SK-N-MC (cell line): ENCODE results near the gene STK32B.

ENCODE experiments used
- DNase-seq: peaks from one replicate; pipeline ENCODE4 v3.0.0-alpha.2; 2011; ENCODE audit warnings: low read depth, low spot score
- H3K27ac ChIP-seq: fragments of 200-600 bp; sonication (generic); 2 replicates; pipeline ENCODE4 v1.5.1; 2016; ENCODE audit warnings: mixed run types
- H3K36me3 ChIP-seq: fragments of 200-600 bp; sonication (generic); 2 replicates; pipeline ENCODE4 v1.6.1; 2017; ENCODE audit warnings: antibody characterized with exemption, low read length, mixed read lengths; ENCODE audit not compliant: insufficient read depth
- H3K4me3 ChIP-seq: fragments of 200-600 bp; sonication (generic); 2 replicates; pipeline ENCODE4 v1.5.1; 2016
- H3K9ac ChIP-seq: fragments of 200-600 bp; sonication (generic); 2 replicates; pipeline ENCODE4 v1.8.0; 2017; ENCODE audit warnings: mixed run types, mixed read lengths; ENCODE audit not compliant: insufficient read length
- H3K9me3 ChIP-seq: fragments of 200-600 bp; sonication (generic); 2 replicates; pipeline ENCODE4 v1.6.1; 2017; ENCODE audit warnings: low read depth, mild to moderate bottlenecking, antibody characterized with exemption, low read length, moderate library complexity, mixed read lengths
- EZH2 ChIP-seq: fragments of 200-600 bp; sonication (generic); IDR thresholded peaks from one replicate; pipeline ENCODE4 v1.6.1; 2017; ENCODE audit warnings: antibody characterized with exemption
- FOXP2 ChIP-seq: optimal IDR thresholded peaks from 2 replicates; pipeline ENCODE3; 2011; ENCODE audit warnings: mild to moderate bottlenecking, moderate library complexity; ENCODE audit not compliant: insufficient read depth; ENCODE audit errors: extremely low read length, control extremely low read depth
- POLR2AphosphoS5 ChIP-seq: IDR thresholded peaks from 2 replicates; pipeline ENCODE4 v1.6.1; 2012; ENCODE audit warnings: mild to moderate bottlenecking, low read depth, low read length, borderline replicate concordance

STK32B gene

DNA sequence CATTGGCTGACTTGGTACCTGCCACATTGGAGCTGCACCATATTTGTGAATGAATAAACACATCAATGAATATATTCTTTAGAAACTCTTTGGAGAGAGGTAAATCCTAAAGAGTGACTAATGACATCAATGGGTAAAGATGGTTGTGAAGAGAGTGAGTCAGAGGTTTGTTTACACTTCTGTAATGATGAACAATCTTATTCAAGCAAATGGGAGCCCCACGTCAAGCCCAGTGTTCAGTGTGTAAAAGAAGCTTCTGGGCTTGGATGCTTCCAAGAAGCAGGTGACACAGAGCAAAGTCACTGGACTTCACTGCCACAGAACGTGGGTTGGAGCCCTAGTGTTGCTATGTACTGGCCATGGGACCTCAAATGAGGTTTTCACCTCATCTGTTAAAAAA lies 319.0 kb downstream of the STK32B start:
- DNase-seq = no peak
- no peaks in the 10 kb centered on the region for H3K36me3 ChIP-seq
- H3K4me3 ChIP-seq = no peak overlapping the region
- no peak overlapping the region for H3K27ac ChIP-seq
- H3K9me3 ChIP-seq = no peaks in the 10 kb centered on the region
- TF ChIP-seq FOXP2 = no peak
- TF ChIP-seq POLR2AphosphoS5 = no peak
- no peak for TF ChIP-seq EZH2
- no peak overlapping the region for H3K9ac ChIP-seq

DNA sequence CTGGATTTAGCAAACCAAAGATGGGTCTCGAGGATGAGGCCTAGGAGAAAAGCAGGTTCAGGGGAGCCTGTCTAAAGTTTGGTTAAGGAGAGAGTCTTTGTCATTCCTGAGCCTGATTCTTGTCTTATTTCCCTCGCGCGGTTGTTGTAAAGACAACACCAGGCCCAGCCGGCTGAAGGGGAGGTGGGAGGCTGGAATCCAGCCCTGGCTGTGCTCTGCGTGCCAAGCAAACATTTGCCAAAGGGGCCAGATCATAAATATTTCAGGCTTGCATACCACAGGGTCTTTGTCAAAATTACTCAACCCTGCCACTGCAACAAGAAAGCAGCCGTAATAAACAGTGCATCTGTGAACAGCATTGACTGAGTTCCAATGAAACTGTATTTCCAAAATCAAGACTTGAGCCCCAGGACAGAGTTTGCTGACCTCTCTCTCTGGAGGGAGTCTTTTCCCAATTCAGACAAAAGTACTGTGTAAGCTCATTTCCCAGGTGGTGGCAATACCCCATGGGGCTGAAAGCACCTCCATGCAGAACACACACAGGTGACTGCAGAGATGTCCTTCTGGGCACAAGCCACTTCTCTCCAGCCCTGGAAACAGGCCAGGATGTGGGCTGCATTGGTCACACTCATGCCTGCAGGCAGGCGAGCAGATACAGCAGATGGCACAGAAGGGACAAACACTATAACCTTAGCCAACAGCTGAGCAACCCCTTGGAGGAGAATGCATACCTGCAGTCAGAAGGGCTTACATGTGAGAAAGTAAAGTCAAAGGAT lies 320.3 kb downstream of the STK32B start:
- no peak for TF ChIP-seq POLR2AphosphoS5
- TF ChIP-seq EZH2 = no peak
- no peak for TF ChIP-seq FOXP2
- Histone ChIP-seq H3K27ac (no peak overlapping the region), H3K36me3 (no peaks in the 10 kb centered on the region), H3K9ac (no peak overlapping the region), H3K9me3 (no peaks in the 10 kb centered on the region), H3K4me3 (no peak overlapping the region)
- DNase-seq = no peak

DNA sequence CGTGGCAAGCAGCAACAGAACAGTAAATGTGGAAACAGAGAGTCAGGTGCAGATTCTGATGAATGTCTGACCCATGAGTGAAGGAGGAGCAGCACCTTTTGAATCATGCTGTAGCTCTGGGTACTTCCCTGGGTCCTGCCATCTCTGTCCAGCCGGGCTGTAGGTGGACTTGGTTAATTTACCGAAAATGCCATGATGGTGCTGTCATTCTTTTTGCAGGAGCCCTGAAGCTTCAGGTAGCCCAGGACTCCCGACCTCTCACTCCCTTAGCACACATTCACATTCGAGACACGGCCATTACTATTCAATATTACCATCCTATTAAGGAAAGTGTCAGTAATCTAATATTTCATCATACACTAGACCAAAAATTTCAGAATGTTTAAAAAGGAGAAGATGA lies 320.9 kb downstream of the STK32B start:
- Histone ChIP-seq H3K36me3 (no peaks in the 10 kb centered on the region), H3K9me3 (no peaks in the 10 kb centered on the region), H3K9ac (no peak overlapping the region), H3K4me3 (no peak overlapping the region), H3K27ac (no peak overlapping the region)
- no peak for DNase-seq
- no peak for TF ChIP-seq POLR2AphosphoS5
- no peak for TF ChIP-seq FOXP2
- no peak for TF ChIP-seq EZH2

DNA sequence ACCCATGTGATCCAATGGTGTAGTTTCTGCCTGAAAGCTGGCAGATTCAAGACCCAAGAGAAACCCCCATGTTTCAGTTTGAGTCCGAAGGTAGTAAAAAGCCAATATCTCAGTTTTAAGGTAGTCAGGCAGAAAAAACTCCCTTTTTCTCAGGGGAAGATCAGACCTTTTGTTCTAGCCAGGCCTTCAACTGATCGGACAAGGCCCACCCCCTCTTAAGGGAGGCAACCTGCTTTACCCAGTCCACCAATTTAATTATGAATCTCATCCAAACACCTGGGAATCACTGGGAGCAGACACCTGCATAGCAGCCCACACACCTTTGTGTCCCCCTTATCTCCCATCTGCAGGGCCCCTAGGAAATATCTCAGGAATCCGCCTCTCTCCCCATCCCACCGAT lies 322.0 kb downstream of the STK32B start:
- Histone ChIP-seq H3K36me3 (no peaks in the 10 kb centered on the region), H3K27ac (no peak overlapping the region), H3K9ac (no peak overlapping the region), H3K4me3 (no peak overlapping the region), H3K9me3 (no peaks in the 10 kb centered on the region)
- DNase-seq = no peak
- no peak for TF ChIP-seq FOXP2
- no peak for TF ChIP-seq EZH2
- no peak for TF ChIP-seq POLR2AphosphoS5

DNA sequence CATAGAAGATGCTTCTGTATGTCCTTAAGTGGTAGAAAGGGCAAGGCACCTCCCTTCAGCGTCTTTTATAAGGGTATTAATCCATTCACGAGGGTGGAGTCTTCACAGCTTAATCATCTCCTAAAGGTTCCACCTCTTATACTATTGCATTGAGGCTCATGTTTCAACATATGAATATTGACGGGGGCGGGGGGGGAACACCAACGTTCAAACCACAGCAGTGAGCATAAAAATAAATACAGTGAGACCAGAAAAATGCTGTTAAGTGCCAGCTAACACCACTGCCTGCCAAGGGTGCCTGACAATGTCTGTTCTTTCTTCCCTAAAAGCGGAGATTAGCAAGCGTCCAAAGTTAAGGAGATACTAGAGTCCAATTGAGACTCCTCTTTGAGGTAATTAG lies 323.3 kb downstream of the STK32B start:
- H3K9me3 ChIP-seq = no peaks in the 10 kb centered on the region
- TF ChIP-seq POLR2AphosphoS5 = no peak
- no peak for TF ChIP-seq EZH2
- no peak for TF ChIP-seq FOXP2
- no peak for DNase-seq
- H3K27ac ChIP-seq = no peak overlapping the region
- no peak overlapping the region for H3K9ac ChIP-seq
- H3K4me3 ChIP-seq = no peak overlapping the region
- H3K36me3 ChIP-seq = no peaks in the 10 kb centered on the region

DNA sequence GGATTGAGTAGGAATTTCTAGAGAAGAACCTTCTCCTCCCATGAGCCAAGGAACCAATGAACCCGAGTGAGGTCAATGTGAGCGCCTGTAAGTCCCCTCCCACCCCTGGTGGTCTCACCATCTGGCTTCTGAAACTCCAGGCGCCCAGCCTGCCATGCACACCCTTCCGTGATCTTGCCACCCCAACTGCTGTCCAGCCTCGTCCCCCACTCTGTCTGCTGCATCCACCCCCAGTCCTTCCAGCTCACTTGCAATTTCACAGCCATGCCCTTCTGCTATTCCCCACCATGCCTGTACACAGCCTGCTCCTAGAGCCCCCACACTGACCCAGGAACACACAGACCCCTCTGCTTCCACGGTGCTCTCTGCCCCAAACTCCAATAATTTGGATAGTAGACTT lies 323.7 kb downstream of the STK32B start:
- no peak for TF ChIP-seq EZH2
- no peak for TF ChIP-seq FOXP2
- no peak for TF ChIP-seq POLR2AphosphoS5
- H3K27ac ChIP-seq = no peak overlapping the region
- DNase-seq = no peak
- no peaks in the 10 kb centered on the region for H3K36me3 ChIP-seq
- H3K4me3 ChIP-seq = no peak overlapping the region
- H3K9me3 ChIP-seq = no peaks in the 10 kb centered on the region
- H3K9ac ChIP-seq = no peak overlapping the region

DNA sequence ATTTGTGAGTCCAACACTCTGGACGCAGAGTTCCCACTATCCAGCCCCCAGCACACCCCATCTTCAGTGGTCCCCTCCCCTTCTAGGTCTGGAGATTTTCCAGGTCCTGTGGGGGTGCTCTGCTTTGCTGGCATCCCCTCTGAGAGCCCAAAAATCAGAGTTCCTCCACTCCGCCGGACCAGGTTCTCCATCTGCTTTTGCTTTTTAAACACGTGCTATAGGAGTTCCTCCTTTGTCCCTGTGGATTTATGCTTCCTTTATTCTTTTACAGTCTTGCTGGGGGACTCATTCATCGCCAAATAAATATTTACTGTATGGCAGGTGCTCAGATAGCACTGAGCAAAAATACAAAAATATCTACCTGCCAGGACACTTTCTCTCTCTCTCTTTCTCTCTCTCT lies 324.7 kb downstream of the STK32B start:
- DNase-seq = no peak
- Histone ChIP-seq H3K9ac (no peak overlapping the region), H3K27ac (no peak overlapping the region), H3K9me3 (no peaks in the 10 kb centered on the region), H3K4me3 (no peak overlapping the region), H3K36me3 (no peaks in the 10 kb centered on the region)
- TF ChIP-seq EZH2 = no peak
- no peak for TF ChIP-seq FOXP2

DNA sequence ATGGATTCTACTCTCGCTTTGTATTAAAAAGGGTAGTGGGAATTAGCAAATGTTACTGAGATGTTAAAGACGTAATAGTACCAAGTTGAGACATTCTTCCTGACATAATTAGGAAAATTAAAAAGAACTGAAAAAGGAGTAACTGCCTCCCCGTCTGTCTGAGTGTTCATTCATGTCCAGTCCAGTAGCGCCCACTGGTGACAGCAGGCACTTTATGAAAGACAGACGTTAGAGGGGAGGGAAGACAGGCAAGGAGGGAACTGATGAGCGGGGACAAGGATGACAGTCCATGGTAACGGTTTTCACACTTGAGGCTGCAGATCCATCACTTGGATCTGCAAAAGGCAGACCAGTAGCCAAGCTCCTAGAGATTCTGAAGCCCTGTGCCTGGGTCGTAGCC lies 326.7 kb downstream of the STK32B start:
- H3K4me3 ChIP-seq = no peak overlapping the region
- TF ChIP-seq FOXP2 (no peak), POLR2AphosphoS5 (no peak), EZH2 (no peak)
- H3K9me3 ChIP-seq = no peaks in the 10 kb centered on the region
- no peak for DNase-seq
- H3K27ac ChIP-seq = no peak overlapping the region
- H3K9ac ChIP-seq = no peak overlapping the region
- H3K36me3 ChIP-seq = no peaks in the 10 kb centered on the region

DNA sequence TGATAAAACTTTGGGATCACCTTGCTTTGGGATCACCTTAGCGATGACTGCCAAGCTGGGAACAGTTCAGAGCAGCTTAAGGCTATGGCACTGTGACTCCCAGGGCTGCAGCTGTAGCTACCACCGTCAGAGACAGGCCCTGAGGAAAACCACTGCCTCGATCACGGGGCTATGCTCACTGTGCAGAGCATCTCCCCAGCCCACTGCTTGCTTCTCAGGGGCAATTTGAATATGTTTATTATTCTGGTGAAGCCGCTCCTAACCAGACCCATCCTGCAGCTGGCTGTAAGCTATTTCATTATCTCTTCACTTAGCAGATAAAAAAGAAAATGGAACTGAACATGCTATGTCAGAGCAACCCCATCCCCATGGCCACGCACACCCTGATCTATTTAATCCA lies 328.6 kb downstream of the STK32B start:
- Histone ChIP-seq H3K9ac (no peak overlapping the region), H3K9me3 (no peaks in the 10 kb centered on the region), H3K36me3 (no peaks in the 10 kb centered on the region), H3K4me3 (no peak overlapping the region), H3K27ac (no peak overlapping the region)
- DNase-seq = no peak
- TF ChIP-seq POLR2AphosphoS5 (no peak), EZH2 (no peak), FOXP2 (no peak)
